ENCODE measurements around the gene WNT3A.

DNA sequence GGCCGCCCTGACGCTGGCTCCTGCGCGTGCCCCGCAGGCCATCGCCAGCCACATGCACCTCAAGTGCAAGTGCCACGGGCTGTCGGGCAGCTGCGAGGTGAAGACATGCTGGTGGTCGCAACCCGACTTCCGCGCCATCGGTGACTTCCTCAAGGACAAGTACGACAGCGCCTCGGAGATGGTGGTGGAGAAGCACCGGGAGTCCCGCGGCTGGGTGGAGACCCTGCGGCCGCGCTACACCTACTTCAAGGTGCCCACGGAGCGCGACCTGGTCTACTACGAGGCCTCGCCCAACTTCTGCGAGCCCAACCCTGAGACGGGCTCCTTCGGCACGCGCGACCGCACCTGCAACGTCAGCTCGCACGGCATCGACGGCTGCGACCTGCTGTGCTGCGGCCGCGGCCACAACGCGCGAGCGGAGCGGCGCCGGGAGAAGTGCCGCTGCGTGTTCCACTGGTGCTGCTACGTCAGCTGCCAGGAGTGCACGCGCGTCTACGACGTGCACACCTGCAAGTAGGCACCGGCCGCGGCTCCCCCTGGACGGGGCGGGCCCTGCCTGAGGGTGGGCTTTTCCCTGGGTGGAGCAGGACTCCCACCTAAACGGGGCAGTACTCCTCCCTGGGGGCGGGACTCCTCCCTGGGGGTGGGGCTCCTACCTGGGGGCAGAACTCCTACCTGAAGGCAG lies 52.3 kb downstream of the WNT3A start:
- TF ChIP-seq POLR2A (IDR thresholded peaks at IDR 0.05), result no peak
- TF ChIP-seq, protein P1, sequence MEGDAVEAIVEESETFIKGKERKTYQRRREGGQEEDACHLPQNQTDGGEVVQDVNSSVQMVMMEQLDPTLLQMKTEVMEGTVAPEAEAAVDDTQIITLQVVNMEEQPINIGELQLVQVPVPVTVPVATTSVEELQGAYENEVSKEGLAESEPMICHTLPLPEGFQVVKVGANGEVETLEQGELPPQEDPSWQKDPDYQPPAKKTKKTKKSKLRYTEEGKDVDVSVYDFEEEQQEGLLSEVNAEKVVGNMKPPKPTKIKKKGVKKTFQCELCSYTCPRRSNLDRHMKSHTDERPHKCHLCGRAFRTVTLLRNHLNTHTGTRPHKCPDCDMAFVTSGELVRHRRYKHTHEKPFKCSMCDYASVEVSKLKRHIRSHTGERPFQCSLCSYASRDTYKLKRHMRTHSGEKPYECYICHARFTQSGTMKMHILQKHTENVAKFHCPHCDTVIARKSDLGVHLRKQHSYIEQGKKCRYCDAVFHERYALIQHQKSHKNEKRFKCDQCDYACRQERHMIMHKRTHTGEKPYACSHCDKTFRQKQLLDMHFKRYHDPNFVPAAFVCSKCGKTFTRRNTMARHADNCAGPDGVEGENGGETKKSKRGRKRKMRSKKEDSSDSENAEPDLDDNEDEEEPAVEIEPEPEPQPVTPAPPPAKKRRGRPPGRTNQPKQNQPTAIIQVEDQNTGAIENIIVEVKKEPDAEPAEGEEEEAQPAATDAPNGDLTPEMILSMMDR (IDR thresholded peaks at IDR 0.05), result no peak
